HG02970 (cell line): ENCODE measurements around the gene ZBTB2.
"Not testable (repeated sequence)": the region's sequence is repeated elsewhere in the genome, so short reads cannot be mapped to it uniquely, and the experiment has no call there.

Source experiments
- ATAC-seq: cut with Tn5 transposase; IDR thresholded peaks from one replicate; pipeline ENCODE4 v1.9.1; 2021; ENCODE audit warnings: mild to moderate bottlenecking, moderate library complexity, moderate number of reproducible peaks; ENCODE audit not compliant: unreplicated experiment, low FRiP score

Gene ZBTB2

GRCh38 chr6:151374036-151374683, 17.2 kb downstream of the ZBTB2 start:
- no peak for ATAC-seq

DNA sequence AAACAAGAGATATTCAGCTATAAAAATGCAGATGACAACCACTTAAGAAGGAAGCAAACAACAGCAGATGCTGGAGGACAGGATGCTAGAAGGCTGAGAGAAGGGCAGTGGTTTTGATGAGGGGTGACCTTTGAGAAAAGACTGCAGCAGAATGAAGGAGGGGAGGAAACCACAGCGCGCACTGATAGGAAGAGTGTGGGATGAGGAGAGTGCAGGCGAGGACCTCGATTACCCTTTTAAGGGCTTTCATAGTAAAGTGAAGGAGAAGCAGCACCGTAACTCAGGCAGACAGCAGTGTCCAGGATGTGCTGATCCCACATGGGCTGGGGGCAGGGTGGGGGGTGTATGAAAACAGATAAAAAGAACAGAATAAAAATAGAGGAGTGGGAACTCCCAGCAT, 19.2 kb downstream of the ZBTB2 start:
- ATAC-seq: no peak

- ATAC-seq: no peak
Measured at GRCh38 chr6:151370509-151371078, 20.8 kb downstream of the ZBTB2 start.

DNA sequence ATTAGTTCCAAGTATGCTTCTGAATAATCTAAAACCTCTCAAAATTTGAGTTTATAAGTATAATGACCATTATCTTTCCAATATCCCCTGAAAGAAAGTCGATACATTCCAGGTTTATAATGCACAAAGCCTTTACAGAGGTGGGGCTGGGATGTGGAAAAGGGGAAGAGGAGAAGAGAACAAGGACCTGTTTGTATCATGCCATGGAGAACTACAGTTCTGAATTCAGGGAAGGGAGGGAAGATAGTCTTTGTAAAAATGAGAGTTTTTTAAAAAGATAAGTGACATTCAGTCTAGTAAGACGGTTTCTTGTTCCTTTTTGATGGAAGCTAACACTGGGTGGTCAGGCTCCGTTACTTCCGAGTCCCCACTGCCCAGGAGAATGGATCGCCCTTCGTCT, 26.1 kb downstream of the ZBTB2 start:
- no peak for ATAC-seq

- ATAC-seq: no peak
Measured at GRCh38 chr6:151359486-151359885, 31.9 kb downstream of the ZBTB2 start.

- no peak for ATAC-seq
Measured at GRCh38 chr6:151358475-151358874, 32.9 kb downstream of the ZBTB2 start.

DNA sequence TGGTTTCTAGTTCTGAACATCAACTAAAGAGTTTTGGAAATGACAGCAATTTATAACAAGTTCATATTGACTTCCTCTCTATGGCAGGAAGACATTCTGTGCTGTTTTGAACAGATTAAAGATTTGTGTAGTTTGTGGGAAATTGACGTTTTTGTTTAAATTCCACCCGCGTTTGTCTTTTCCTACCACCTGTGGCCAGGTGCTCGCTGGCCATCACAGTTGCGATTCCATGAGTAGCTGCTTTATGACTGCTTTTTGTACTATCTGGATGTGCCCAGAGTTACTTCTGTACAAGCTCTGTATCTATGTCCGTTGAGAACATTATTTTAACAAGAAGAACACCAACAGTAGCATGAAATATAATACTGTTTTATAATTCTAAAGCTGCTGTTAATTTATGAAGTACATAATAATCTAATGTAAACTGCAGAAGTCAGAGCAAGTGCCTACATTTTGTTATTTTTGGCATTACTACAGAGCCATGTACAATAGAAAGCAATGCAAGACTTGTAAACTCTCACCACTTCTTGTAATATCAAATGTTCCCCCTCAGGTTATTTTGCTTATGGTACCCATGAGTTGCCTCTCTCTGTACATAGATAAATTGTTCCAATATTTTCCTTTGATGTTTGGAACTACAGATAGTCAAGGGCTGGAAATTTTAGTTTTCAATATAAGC, 33.5 kb downstream of the ZBTB2 start:
- no peak for ATAC-seq

DNA sequence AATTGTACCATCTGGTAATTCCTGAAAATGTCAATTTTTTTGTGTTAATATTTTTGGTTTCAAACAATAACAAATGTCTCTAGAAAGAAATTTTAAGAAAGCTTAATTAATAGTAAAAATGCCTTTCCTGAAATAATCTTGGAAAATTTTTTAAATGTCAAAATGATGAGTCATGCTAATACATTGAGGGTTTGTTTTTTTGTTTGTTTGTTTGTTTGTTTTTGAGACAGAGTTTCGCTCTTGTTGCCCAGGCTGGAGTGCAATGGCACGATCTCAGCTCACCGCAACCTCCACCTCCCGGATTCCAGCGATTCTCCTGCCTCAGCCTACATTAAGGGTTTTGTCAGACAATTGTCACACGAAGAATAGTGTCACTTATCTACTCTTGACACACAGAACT, 34.4 kb downstream of the ZBTB2 start:
- ATAC-seq: not testable (repeated sequence)

- no peak for ATAC-seq
Measured at GRCh38 chr6:151353795-151354194, 37.6 kb downstream of the ZBTB2 start.

GRCh38 chr6:151352410-151353396, 38.7 kb downstream of the ZBTB2 start:
- no peak for ATAC-seq

DNA sequence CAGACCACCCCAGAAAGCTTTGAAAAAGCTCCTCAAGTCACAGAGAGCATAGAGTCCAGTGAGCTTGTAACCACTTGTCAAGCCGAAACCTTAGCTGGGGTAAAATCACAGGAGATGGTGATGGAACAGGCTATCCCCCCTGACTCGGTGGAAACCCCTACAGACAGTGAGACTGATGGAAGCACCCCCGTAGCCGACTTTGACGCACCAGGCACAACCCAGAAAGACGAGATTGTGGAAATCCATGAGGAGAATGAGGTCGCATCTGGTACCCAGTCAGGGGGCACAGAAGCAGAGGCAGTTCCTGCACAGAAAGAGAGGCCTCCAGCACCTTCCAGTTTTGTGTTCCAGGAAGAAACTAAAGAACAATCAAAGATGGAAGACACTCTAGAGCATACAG, 39.6 kb downstream of the ZBTB2 start:
- ATAC-seq: no peak

DNA sequence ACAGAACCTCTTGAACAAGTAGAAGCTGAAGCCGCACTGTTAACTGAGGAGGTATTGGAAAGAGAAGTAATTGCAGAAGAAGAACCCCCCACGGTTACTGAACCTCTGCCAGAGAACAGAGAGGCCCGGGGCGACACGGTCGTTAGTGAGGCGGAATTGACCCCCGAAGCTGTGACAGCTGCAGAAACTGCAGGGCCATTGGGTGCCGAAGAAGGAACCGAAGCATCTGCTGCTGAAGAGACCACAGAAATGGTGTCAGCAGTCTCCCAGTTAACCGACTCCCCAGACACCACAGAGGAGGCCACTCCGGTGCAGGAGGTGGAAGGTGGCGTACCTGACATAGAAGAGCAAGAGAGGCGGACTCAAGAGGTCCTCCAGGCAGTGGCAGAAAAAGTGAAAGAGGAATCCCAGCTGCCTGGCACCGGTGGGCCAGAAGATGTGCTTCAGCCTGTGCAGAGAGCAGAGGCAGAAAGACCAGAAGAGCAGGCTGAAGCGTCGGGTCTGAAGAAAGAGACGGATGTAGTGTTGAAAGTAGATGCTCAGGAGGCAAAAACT, 40.1 kb downstream of the ZBTB2 start:
- no peak for ATAC-seq

GRCh38 chr6:151350442-151351145, 40.8 kb downstream of the ZBTB2 start:
- no peak for ATAC-seq

DNA sequence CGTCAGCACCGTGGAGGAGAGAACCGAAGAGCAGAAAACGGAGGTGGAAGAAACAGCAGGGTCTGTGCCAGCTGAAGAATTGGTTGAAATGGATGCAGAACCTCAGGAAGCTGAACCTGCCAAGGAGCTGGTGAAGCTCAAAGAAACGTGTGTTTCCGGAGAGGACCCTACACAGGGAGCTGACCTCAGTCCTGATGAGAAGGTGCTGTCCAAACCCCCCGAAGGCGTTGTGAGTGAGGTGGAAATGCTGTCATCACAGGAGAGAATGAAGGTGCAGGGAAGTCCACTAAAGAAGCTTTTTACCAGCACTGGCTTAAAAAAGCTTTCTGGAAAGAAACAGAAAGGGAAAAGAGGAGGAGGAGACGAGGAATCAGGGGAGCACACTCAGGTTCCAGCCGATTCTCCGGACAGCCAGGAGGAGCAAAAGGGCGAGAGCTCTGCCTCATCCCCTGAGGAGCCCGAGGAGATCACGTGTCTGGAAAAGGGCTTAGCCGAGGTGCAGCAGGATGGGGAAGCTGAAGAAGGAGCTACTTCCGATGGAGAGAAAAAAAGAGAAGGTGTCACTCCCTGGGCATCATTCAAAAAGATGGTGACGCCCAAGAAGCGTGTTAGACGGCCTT, 41.6 kb downstream of the ZBTB2 start:
- no peak for ATAC-seq

DNA sequence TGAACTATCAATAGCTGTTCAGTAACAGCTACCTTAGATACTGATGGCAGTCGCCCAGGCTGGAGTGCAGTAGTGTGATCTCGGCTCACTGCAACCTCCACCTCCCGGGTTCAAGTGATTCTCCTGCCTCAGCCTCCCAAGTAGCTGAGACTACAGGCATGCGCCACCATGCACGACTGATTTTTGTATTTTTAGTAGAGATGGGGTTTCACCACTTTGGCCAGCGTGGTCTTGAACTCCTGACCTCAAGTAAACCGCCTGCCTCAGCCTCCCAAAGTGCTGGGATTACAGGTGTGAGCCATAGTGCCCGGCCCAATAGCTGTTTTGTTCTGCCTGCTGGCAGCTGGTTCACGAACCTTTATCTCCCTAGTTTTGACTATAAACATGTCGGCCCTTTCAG, 48.6 kb downstream of the ZBTB2 start:
- ATAC-seq: not testable (repeated sequence)

- ATAC-seq: no peak
Measured at GRCh38 chr6:151341476-151342195, 49.7 kb downstream of the ZBTB2 start.

DNA sequence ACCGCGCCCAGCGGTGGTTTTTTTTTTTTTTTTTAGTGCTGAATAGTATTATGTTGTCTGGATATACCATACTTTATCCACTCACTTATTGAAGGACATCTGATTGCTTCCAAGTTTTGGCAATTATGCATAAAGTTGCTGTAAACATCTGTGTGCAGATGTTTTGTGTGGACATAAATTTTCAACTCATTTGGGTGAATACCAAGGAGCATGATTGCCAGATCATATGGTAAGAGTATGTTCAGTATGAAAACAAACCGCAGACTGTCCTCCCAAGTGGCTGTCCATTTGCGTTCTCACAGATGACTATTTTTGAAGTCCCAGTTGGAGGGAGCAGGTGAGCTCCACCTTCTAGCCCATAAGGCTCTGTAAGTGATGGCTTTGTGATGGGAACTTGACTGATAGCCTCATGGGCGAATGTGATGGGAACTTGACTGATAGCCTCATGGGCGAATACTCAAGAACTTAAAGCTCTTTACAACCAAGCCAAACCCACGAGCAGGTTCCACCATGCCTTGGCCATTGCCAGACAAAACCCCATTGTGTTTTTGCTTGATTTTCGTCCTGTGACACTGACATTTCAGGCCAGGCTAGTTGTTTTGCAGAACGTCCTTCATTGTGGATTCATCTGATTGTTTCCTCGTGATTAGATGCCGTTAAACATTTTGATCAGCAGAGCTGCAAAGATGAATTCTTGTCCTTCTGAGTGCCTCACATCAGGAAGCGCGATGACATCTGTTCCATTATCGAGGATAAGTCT, 51.0 kb downstream of the ZBTB2 start:
- ATAC-seq: no peak

GRCh38 chr6:151339369-151339768, 52.0 kb downstream of the ZBTB2 start:
- no peak for ATAC-seq
